GM21367 (cell line): ENCODE measurements around the gene AP2S1.
"Not testable (repeated sequence)": the region's sequence is repeated elsewhere in the genome, so short reads cannot be mapped to it uniquely, and the experiment has no call there.

ENCODE experiments used
- ATAC-seq: cut with Tn5 transposase; IDR thresholded peaks from one replicate; pipeline ENCODE4 v1.9.1; 2021; ENCODE audit not compliant: unreplicated experiment

Gene AP2S1

DNA sequence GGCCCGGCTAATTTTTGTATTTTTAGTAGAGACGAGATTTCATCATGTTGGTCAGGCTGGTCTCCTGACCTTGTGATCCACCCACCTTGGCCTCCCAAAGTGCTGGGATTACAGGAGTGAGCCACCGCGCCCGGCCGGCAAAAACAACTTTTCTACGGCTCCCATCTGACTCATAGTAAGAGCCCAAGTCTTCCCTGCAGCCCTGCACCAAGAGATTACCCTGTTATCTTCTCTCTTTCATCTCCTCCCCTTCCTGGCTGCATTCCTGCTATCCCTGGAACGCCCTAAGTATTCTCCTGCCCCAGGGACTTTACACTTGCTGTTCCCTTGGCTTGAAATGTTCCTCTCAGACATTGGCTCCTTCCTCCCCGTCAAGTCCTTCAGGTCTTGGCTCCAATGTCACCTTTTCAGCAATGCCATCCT lies 6.6 kb downstream of the AP2S1 start:
- no peak for ATAC-seq

DNA sequence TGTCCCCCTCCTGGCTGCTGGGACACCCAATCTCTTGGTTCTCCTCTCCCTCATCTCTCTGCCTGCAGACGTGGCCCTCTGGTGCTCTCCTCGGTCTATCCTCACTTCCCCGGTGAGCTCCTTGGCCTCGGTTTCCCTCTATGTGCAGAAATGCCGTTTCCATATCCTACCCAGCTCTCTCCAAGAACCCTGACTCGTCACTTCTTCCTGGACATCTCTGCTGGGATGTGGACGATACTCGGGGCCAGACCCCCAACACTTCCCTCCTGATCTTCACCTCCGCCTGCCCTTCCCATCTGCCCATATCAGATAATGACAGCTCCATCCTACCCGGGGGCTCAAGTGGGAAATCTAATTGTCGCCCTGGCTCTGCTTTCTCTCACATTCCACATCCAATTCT lies 7.9 kb downstream of the AP2S1 start:
- ATAC-seq: no peak

DNA sequence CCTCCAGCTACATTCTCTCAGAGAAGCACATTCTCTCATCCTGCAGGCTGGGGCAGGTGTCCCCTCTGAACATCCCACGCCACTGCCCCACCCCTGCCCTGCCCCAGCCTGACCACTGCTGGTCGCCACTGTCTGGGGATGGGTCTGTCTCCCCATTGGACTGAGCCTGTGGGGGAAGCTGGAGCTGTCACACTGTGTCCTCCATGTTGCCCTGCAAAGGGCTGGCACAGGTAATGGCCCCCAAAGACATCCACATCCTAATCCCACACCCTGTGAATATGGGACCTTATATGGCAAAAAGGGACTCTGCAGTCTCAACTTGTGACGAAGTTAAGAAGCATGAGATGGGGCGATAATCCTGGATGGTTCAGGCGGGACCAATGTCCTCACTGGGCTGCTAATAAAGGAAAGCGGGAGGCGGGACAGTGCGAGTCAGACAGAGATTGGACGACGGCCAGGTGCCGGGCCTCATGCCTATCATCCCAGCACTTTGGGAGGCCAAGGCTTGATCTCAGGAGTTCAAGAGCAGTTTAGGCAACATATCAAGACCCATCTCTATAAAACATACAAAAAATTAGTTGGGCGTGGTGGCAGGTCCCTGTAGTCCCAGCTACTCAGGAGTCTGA lies 9.1 kb downstream of the AP2S1 start:
- ATAC-seq: no peak

DNA sequence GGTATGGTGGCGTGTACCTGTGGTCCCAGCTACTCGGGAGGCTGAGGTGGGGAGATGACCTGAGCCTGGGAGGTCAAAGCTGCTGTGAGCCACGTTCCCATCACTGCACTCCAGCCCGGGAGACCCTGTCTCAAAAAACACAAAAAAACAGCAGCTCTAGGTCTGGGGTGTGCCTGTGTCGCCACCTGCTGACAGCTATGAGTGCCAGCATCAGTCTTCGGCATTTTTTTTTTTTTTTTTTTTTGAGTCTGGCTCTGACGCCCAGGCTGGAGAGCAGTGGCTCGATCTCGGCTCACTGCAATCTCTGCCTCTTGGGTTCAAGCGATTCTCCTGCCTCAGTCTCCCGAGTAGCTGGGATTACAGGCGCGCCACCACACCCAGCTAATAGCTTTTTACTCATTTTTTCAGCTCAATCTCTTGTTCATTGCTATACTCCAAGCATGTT lies 10.1 kb downstream of the AP2S1 start:
- ATAC-seq: no peak

DNA sequence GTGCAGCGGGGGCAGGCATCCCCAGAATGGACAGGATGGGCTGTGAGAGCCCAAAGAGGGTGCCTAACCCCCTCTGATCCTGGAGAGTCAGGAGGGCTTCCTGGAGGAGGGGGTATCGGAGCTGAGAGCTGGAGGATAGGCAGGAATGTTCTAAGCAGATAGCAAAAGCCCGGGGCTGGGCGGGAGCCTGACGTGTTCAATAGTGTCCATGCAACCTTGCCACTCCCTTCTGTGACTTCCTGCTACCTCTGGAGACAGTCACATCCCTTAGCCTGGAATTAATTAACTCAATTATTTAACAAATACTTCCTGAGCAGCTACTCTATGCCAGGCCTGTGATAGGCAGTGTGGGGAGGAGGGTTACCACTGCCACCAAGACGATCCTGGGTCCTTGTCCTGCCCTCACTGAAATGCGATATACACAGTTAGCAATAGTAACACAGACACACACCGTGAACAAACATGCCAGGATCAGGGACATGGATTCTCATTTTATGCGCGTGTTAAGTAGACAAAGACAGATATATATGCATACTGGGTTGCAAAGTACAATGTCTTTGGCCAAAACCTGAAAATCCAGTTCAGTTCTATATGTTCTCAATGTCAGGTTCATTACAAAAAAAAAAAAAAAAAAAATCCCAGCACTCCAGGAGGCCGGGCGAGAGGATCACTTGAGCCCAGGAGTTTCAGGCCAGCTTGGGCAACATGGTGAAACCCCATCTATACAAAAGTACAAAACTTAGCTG lies 10.7 kb downstream of the AP2S1 start:
- no peak for ATAC-seq

DNA sequence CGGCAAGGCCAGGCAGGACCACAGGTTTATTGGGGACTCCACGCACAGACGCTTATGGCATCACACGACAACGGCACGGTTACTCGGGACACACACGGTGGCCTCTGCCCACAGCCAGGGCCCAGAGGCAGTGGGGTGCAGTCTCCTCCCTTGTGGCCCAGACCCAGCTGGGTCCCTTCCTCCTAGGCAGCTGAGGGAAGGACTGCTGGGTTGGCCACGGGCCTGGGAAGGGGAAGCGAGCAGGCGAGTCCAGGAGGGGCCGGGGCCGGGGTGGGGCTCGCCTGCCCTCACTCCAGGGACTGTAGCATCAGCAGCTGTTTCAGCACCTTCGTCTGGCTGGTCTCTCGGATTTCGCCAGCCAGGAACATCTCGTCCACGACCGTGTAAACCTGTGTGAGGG lies 12.5 kb downstream of the AP2S1 start:
- ATAC-seq: no peak

DNA sequence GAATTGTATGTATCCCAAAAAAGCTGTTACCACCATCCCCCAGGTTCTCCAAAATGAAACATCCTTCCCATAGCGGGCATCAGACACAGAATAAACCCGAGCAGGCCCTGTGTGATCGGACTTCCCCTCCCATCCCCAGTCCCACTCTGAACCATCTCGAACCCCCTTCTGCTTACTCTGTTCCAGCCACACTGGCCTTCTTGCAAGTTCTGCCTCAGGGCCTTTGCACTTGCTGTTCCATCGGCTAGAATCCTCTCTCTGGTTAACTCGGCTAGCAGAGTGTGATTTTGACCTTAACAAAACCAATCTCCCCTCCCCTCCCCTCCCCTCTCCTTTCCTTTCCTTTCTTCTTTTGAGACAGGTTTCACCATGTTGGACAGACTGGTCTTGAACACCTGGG lies 15.7 kb downstream of the AP2S1 start:
- ATAC-seq: no peak

DNA sequence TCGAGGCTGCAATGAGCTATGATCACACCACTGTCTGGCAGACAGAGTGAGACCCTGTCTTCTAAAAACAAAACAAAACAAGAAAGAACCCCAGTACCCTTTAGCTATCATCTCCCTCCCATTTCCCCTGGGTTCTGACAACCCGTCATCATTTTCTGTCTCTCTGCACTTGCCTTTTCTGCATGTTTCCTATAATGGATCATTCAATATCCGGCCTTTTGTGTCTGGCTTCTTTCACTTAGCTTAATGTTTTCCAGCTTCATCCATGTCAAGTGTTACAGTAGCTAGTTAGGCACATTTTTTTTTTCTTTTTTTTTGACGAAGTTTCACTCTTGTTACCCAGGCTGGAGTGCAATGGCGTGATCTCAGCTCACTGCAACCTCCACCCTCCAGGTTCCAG lies 16.5 kb downstream of the AP2S1 start:
- ATAC-seq: no peak

DNA sequence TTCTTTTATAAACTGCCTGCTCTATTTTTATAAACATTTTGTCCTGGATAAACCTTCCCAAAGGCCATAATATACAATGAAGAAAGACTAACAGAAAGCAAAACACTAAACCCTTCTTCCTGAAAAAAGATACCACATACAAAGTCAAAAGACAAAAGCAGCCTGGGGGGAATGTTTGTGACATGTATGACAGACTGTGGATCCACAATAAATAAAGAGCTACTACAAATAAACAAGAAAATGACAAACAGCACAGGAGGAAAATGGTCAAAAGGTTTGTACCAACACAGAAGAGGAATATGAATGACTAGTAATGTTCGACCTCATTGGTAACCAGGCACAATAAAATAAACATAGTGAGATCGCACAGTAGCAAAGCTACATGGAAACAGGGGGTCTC lies 19.8 kb downstream of the AP2S1 start:
- ATAC-seq: no peak

DNA sequence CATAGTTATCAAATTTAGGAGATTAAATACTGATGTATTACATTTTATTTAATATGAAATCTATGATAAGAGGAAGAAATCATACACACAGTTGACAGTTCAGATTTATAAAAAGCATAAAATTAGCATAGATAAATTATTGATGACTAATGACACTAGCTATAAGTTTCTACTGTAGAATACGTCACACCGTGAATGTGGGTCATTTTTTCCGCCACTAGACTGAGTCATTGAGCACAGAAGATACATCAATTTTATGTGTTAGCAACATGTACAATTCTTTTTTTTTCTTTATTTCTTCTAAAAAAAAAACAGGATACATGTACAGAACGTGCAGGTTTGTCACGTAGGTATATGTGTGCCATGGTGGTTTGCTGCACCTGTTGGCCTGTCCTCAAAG lies 22.2 kb downstream of the AP2S1 start:
- ATAC-seq: no peak

DNA sequence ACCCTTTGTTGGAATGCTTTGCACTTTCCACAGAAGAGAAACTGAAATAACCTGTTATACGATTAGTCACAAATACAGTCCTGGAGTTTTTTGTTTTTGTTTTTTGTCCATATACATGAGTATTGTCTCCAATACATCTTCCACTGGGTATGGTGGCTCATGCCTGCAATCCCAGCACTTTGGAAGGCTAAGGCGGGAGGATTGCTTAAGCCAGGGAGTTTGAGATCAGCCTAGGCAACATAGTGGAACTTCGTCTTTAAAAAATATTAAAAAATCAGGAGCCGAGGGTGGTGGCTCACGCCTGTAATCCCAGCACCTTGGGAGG lies 25.0 kb downstream of the AP2S1 start:
- ATAC-seq: no peak

DNA sequence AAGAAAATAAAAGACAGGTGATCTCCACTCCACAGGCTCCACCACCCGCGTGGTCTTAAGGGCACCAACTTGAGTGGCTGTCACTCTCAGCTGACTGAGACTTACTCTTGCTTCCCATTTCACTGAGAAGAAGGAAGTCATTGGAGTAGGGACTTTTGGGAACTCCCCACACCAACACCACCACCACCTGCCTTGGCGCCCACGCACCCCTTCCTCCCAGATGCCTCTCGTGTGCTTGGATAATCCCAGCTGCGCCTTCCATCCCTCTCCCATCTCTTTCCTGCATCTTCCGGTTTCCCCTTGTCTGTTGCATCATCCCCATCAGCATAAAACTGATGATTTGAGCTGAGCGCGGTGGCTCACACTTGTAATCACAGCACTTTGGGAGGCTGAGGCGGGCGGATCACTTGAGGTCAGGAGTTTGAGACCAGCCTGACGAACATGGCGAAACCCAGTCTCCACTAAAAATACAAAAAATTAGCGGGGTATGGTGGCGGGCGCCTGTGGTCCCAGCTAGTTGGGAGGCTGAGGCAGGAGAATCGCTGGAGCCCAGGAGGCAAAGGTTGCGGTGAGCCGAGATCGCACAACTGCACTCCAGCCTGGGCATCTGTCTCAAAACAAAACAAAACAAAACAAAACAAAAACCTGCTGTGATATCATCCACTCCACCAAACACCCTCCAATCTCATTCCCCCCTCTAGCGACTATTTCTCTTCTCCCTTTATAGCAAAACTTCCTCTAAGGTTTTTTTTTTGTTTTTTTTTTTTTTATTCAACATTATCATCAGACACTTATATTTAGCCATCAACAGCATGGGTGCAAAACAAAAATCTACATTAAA lies 25.5 kb downstream of the AP2S1 start:
- ATAC-seq: no peak

DNA sequence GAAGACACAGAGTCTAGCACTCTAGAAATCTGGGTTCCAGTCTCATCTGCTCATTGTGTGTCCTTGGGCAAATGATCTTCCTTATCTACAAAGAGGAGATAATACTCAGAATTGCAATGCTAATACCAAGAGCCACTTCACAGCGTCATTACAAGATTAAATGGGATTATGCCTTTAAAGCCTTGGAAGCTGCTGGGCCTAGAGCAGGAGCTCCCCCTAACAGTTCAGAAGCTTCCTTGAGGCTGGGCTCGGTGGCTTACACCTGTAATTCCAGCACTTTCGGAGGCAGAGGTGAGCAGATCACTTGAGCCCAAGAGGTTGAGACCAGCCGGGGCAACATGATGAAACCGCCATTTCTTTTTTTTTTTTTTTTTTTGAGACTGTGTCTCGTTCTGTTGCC lies 27.6 kb downstream of the AP2S1 start:
- ATAC-seq: no peak

DNA sequence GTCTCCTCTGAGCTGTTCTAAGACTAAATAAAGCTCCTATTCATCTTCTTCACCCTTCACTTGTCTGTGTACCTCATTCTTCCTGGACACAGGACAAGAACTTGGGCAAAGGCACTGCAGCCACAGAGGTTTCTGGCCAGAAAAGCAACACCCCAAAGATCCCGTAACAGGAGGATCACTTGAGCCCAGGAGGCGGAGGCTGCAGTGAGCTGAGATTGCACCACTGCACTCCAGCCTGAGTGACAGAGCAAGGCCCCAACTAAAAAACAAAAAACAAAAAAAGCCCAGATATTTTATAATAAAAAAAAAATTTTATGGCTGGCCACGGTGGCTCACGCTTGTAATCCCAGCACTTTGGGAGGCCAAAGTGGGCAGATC lies 28.2 kb downstream of the AP2S1 start:
- not testable (repeated sequence) for ATAC-seq

DNA sequence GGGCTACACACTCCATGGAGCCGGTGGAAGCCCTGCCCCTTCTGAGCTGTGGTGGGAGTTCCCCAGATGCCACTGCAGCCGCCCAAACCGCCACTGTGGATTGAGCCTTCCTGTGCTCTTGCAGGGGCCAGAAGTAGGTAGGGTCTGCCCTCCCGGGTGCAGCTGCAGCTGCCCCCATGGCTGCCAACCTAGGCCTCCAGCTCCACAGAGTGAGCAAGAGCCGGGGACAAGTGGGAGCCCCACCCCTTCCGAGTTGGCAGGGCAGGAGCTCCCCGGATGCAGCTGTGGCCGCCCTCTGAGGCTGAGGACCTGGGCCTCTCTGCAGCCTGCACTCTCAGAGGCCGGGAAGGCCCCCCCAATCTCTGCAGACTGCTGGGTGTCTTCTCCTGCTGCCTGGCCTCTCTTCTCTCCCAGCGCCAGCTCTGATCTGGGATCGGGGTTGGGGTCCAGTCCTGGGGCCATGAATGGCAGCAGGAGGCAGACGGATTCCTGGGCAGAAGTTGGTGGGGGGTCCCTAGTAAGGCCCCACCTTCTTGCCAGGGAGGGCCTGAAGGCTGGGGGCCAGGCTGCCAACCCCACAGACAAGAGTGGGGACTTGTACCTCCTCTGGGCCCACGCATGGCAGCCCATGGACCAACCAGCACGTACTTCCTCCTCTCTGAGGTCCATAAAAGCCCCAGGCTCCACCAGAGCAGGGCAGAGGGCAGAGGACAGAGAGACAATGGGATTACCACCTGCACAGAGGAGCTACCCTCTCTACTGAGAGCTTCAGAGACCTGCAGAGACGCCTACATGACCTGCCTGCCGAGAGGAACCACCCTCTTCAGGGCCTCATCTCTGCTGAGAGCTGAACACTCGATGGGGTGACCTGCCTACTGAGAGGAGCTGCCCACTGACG lies 28.9 kb downstream of the AP2S1 start:
- ATAC-seq: no peak

DNA sequence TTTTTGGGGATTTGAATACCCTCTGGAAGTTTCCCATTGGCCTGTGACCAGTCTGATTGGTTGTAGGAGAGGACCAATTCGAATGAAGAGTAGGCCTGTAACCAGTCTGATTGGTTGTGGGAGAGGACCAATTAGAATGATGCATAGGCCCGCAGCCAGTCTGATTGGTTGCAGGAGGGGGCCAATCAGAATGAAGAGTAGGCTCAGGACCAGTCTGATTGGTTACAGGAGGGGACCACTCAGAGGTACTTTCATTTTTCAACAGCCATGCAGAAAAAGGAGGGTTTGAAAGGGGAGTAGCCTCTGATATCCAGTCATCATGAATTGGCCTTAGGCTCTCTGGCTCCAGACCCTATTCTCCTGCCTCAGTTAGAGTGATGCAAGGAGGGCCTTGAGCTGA lies 31.8 kb downstream of the AP2S1 start:
- no peak for ATAC-seq

DNA sequence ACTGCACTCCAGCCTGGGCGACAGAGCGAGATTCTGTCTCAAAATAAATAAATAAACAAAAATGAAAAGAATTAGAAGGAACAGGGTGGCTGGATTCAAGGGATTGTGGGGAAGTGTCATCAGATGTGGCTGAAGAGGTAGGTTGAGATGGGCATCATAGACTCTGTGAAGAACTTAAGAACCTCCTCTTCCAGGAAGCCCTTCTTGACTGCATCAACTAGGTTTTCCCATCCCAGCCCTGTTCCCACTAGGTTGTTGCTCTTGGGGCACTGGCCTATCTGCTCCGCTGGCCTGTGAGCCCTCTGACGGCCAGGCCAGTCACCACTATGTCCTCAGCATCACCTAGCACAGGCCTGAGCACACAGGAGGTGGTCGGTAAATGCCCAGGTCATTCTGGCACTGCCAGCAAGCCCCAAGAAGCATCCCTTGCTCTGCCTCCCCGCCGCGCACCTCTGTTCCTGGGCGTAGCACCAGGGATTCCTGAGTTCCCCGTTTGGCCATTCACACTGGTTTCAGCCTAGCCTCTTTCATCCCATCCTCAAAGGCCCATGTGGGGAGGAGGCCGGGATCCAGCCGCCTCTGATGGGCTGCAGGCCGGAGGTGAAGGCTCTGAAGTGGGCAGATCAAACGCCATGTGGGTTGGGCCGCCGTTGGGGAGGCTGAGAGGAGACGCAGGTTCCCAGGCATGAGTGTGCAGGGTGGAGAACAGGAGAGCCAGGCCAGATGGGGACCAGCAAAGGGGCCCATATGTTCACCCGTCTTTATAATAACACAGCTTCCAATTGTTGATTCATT lies 34.6 kb downstream of the AP2S1 start:
- ATAC-seq: no peak

DNA sequence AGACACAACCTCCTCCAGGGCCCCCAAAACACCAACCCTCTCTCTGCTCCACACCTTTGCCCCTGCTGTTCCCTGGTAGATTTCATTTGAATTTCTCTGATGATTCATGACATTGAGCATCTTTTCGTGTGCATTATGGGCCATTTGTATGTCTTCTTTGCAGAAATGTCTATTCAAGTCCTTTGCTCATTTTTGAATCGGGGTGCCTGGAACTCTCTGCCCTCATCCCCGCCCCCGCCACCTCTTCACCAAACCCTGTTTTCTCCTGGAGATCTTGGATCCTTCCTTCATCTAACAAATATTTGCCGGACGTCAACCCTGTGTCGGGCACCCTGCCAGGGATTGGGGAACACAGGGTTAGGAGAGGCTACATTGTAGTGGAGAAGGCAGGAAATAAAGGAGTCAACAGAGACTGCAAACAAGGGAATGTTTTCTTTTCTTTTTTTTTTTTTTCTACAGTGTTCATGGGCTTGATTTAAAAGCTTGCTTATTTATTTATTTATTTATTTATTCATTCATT lies 36.7 kb downstream of the AP2S1 start:
- ATAC-seq: no peak

DNA sequence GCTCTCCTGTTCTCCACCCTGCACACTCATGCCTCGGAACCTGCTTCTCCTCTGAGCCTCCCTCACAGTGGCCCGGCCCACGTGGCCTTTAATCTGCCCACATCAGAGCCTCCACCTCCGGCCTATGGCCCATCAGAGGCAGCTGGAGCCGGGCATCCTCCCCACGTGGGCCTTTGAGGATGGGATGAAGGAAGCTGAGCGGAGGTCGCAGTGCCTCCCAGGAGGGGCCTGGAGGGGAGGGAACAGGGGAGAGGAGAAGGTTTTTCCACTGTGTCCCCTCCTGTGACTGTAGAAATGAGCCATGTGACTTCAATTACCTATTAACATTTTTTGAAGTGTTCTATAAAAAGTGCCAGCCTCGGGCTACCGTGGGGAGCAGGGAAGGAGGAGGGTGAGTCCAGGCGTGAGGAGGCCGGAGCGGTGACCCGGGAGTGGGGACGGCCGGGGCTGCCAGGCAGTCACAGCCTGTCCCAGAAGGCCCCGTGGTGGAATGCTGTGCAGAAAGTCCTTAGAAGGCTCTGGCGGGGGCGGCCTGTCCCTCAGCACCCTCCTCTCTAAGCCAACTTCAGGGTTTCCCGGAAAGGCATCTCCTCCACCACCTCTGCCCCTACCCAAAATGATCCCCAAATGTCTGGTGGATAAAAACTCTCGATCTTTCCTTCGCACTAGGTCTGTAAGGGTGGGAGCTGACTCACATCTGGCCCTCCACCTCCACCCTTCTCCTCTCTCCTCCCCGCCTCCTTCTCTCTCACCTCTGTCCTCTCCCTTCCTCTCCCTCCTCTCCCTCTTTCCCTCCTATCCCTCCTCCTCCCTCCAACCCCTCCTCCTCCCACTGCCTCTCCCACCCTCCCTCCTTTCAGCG lies 37.4 kb downstream of the AP2S1 start:
- no peak for ATAC-seq
